ENCODE results near the gene RAB25.

The RAB25 gene

GRCh38 chr1:156100205-156100995, 39.4 kb downstream of the RAB25 start:
- no peak for DNase-seq

GRCh38 chr1:156101880-156102279, 40.9 kb downstream of the RAB25 start:
- no peak for DNase-seq

GRCh38 chr1:156102633-156103511, 41.9 kb downstream of the RAB25 start:
- no peak for DNase-seq

- DNase-seq, result no peak
Measured at GRCh38 chr1:156103521-156103947, 42.6 kb downstream of the RAB25 start.

- DNase-seq, result peak in 10 of 56 donors; percentile 8 to 53 (median 26)
Measured at GRCh38 chr1:156104065-156104810, 43.3 kb downstream of the RAB25 start.

- no peak for DNase-seq
Measured at GRCh38 chr1:156104861-156105832, 44.2 kb downstream of the RAB25 start.

- DNase-seq, result peak in 4 of 56 donors; percentile 45 to 59 (median 57)
Measured at GRCh38 chr1:156106624-156107488, 45.9 kb downstream of the RAB25 start.

- DNase-seq, result no peak
Measured at GRCh38 chr1:156108057-156108456, 47.1 kb downstream of the RAB25 start.

GRCh38 chr1:156108664-156109241, 47.8 kb downstream of the RAB25 start:
- no peak for DNase-seq

- DNase-seq, result no peak
Measured at GRCh38 chr1:156110252-156110651, 49.3 kb downstream of the RAB25 start.

GRCh38 chr1:156111355-156111962, 50.5 kb downstream of the RAB25 start:
- no peak for DNase-seq

- peak in 21 of 56 donors; percentile 10 to 71 (median 31) for DNase-seq
Measured at GRCh38 chr1:156112276-156113137, 51.5 kb downstream of the RAB25 start.

- no peak for DNase-seq
Measured at GRCh38 chr1:156113282-156113950, 52.5 kb downstream of the RAB25 start.

- peak; percentile 28 to 93 (median 75) for DNase-seq
Measured at GRCh38 chr1:156114101-156114918, 53.4 kb downstream of the RAB25 start, which contains the start of gene LMNA. TSS of gene LMNA (plus strand) at chr1:156114711. CDS start at chr1:156114919, 208 bp downstream.

- peak in 14 of 56 donors; percentile 42 to 76 (median 65) for DNase-seq
Measured at GRCh38 chr1:156114919-156115513, 54.1 kb downstream of the RAB25 start.

Measured in nucleus accumbens (tissue), 56 donors.